Uterus (tissue), 4 donors: ENCODE measurements around the gene NAA60. TPM values are rescaled to one million over a fixed set of nuclear protein-coding genes. Genes with fewer than 3 reads are reported as not detected.
"Not testable (repeated sequence)": the region's sequence is repeated elsewhere in the genome, so short reads cannot be mapped to it uniquely, and the experiment has no call there.

ENCODE experiments used
- DNase-seq, 2 donors: peaks; one replicate each; pipeline ENCODE4 v3.0.0-alpha.2; 2019 to 2020
- H3K27ac ChIP-seq, 2 donors: fragments of 200-600 bp; sonication (generic); 1 replicate in 1 of 2; 2 replicates in 1 of 2; pipeline ENCODE4 v1.5.1; 2016 to 2018
- H3K27me3 ChIP-seq, 2 donors: fragments of 200-600 bp; sonication (generic); one replicate each; pipeline ENCODE4 v1.5.1; 2018 to 2019; ENCODE audit warnings: control low read depth in 1 of 2
- H3K36me3 ChIP-seq, 2 donors: fragments of 200-600 bp; sonication (generic); one replicate each; pipeline ENCODE4 v1.5.1; 2019; ENCODE audit warnings: control low read depth in 1 of 2
- H3K4me1 ChIP-seq, 2 donors: fragments of 200-600 bp; sonication (generic); one replicate each; pipeline ENCODE4 v1.5.1; 2018 to 2019; ENCODE audit warnings: control low read depth in 1 of 2
- H3K4me3 ChIP-seq, 2 donors: fragments of 200-600 bp; sonication (generic); 1 replicate in 1 of 2; 2 replicates in 1 of 2; pipeline ENCODE4 v1.5.1; 2018 to 2019; ENCODE audit warnings: mild to moderate bottlenecking in 1 of 2
- H3K9me3 ChIP-seq, 2 donors: fragments of 200-600 bp; sonication (generic); one replicate each; pipeline ENCODE4 v1.5.1; 2019; ENCODE audit warnings: control low read depth in 1 of 2
- CTCF ChIP-seq, 4 experiments: fragments of 200-600 bp in 2 of 4; fragments of 450-650 bp in 2 of 4; sonication (generic) in 2 of 4; IDR thresholded peaks; one replicate each; pipeline ENCODE4 v1.5.1; 2016 to 2019; ENCODE audit warnings: antibody characterized with exemption in 4 of 4, mild to moderate bottlenecking in 2 of 4, moderate library complexity in 1 of 4
- POLR2A ChIP-seq, 2 donors: fragments of 450-650 bp; IDR thresholded peaks; one replicate each; pipeline ENCODE4 v1.6.1; 2016; ENCODE audit warnings: antibody characterized with exemption in 2 of 2, mild to moderate bottlenecking in 1 of 2, moderate library complexity in 1 of 2
- intact Hi-C: fragments of 100-400 bp; cut with DNase I; formaldehyde crosslinking; loops from one replicate; pipeline ENCODE4 v1.15.1; 2023; ENCODE audit warnings: low total_unique reads
- total RNA-seq, 4 donors: library from RNA; depleted of rRNA in 3 of 4; stranded (reverse); fragments of >200 nt in 3 of 4; gene quantifications; one replicate each; pipeline versions ENCODE4 v1.1.0 to v1.2.4, GENCODE V29; 2014 to 2023
- donor health status: DM: yes; HTN: yes; CAD: no.

Gene NAA60
- total RNA-seq, 4 donors from 2014 or later = 17.4 to 45.1 (median 27.9) TPM

- H3K27ac ChIP-seq = no peak overlapping the region
- H3K4me1 ChIP-seq = no peaks in the 10 kb centered on the region
- no peaks in the 10 kb centered on the region for H3K36me3 ChIP-seq
- no peaks in the 10 kb centered on the region for H3K9me3 ChIP-seq
- intact Hi-C loops = no loop called here
- no peaks in the 10 kb centered on the region for H3K27me3 ChIP-seq
- TF ChIP-seq POLR2A (IDR thresholded peaks at IDR 0.05) (no peak), CTCF (IDR thresholded peaks at IDR 0.05) (no peak)
- no peak for DNase-seq
- H3K4me3 ChIP-seq = no peak overlapping the region
Observed at GRCh38 chr16:3474136-3474779, 30.8 kb downstream of the NAA60 start.

GRCh38 chr16:3474870-3475269 lies 31.4 kb downstream of the NAA60 start:
- H3K4me1 ChIP-seq, intact Hi-C loops, H3K4me3 ChIP-seq, H3K36me3 ChIP-seq, H3K9me3 ChIP-seq, H3K27me3 ChIP-seq, H3K27ac ChIP-seq, DNase-seq: not testable (repeated sequence)

GRCh38 chr16:3475604-3476375 lies 32.3 kb downstream of the NAA60 start:
- Histone ChIP-seq H3K27me3 (no peaks in the 10 kb centered on the region), H3K27ac (no peak overlapping the region), H3K9me3 (no peaks in the 10 kb centered on the region), H3K36me3 (no peaks in the 10 kb centered on the region), H3K4me1 (no peaks in the 10 kb centered on the region), H3K4me3 (no peak overlapping the region)
- DNase-seq = no peak
- intact Hi-C loops = no loop called here
- TF ChIP-seq CTCF (IDR thresholded peaks at IDR 0.05) (no peak), POLR2A (IDR thresholded peaks at IDR 0.05) (no peak)

- Histone ChIP-seq H3K36me3 (no peaks in the 10 kb centered on the region), H3K9me3 (no peaks in the 10 kb centered on the region), H3K4me1 (no peaks in the 10 kb centered on the region), H3K4me3 (no peak overlapping the region), H3K27ac (no peak overlapping the region), H3K27me3 (no peaks in the 10 kb centered on the region)
- DNase-seq = no peak
- intact Hi-C loops = no loop called here
- TF ChIP-seq CTCF (IDR thresholded peaks at IDR 0.05) = no peak
- no peak for TF ChIP-seq POLR2A (IDR thresholded peaks at IDR 0.05)
Observed at GRCh38 chr16:3476409-3476808, 32.9 kb downstream of the NAA60 start.

GRCh38 chr16:3478242-3478925 lies 34.9 kb downstream of the NAA60 start:
- intact Hi-C loops = no loop called here
- no peak for DNase-seq
- TF ChIP-seq CTCF (IDR thresholded peaks at IDR 0.05) (no peak), POLR2A (IDR thresholded peaks at IDR 0.05) (no peak)
- H3K4me1 ChIP-seq = no peaks in the 10 kb centered on the region
- no peak overlapping the region for H3K4me3 ChIP-seq
- H3K27ac ChIP-seq = no peak overlapping the region
- no peaks in the 10 kb centered on the region for H3K36me3 ChIP-seq
- H3K27me3 ChIP-seq = no peaks in the 10 kb centered on the region
- no peaks in the 10 kb centered on the region for H3K9me3 ChIP-seq
